Hepatocyte (in vitro differentiated cells): ENCODE results near the gene ERBB4.

Experiments
- CTCF ChIP-seq: fragments of 200-600 bp; sonication (generic); IDR thresholded peaks from 2 replicates; pipeline ENCODE4 v1.5.1; 2016; ENCODE audit warnings: antibody characterized with exemption, mild to moderate bottlenecking; ENCODE audit not compliant: poor library complexity
- EZH2phosphoT487 ChIP-seq: fragments of 200-600 bp; sonication (generic); IDR thresholded peaks from one replicate; pipeline ENCODE4 v1.6.1; 2018; ENCODE audit warnings: antibody characterized with exemption, mild to moderate bottlenecking, low read depth, moderate library complexity; ENCODE audit not compliant: unreplicated experiment, severe bottlenecking

GRCh38 chr2:212357606-212358005 lies 181.0 kb downstream of the ERBB4 start:
- TF ChIP-seq CTCF = no peak
- no peak for TF ChIP-seq EZH2phosphoT487
